ENCODE results near the gene WASHC4. TPM values are rescaled to one million over a fixed set of nuclear protein-coding genes. Genes with fewer than 3 reads are reported as not detected.

Gene WASHC4
- total and polyA plus RNA-seq, 8 donors, result 6.1 to 128 (median 27.8) TPM

GRCh38 chr12:105076098-105076497 is 31.4 kb upstream of the WASHC4 start:
- no peaks in the 10 kb centered on the region for H3K9me3 ChIP-seq
- TF ChIP-seq CTCF (IDR thresholded peaks at IDR 0.05) (no peak), EP300 (IDR thresholded peaks at IDR 0.05) (no peak), POLR2A (IDR thresholded peaks at IDR 0.05) (no peak), POLR2AphosphoS5 (IDR thresholded peaks at IDR 0.05) (no peak)
- no peak overlapping the region for H3K27ac ChIP-seq
- peaks cover 0 to 13% (median 4%) of the 10 kb centered on the region in 4 donors for H3K36me3 ChIP-seq
- H3K4me3 ChIP-seq, result no peak overlapping the region
- intact Hi-C loops (cut with DNase I; ENCODE audit: low total_unique reads), result no loop called here
- H3K4me1 ChIP-seq, result no peaks in the 10 kb centered on the region
- WGBS, 5 donors, result 84 to 93% (median 88%) methylated on average over 1 of the region's 1 CpG
- no peaks in the 10 kb centered on the region for H3K27me3 ChIP-seq
- no peak for DNase-seq

GRCh38 chr12:105076913-105077312 is 30.6 kb upstream of the WASHC4 start:
- Histone ChIP-seq H3K4me3 (no peak overlapping the region), H3K27me3 (no peaks in the 10 kb centered on the region), H3K27ac (no peak overlapping the region), H3K9me3 (no peaks in the 10 kb centered on the region), H3K4me1 (no peaks in the 10 kb centered on the region), H3K36me3 (peaks cover 0 to 13% (median 4%) of the 10 kb centered on the region in 4 donors)
- intact Hi-C loops (cut with DNase I; ENCODE audit: low total_unique reads), result no loop called here
- no peak for DNase-seq
- 87 to 93% (median 90%) methylated on average over 3 of the region's 3 CpGs for WGBS, 5 donors
- no peak for TF ChIP-seq POLR2AphosphoS5 (IDR thresholded peaks at IDR 0.05)
- no peak for TF ChIP-seq EP300 (IDR thresholded peaks at IDR 0.05)
- TF ChIP-seq CTCF (IDR thresholded peaks at IDR 0.05), result no peak
- no peak for TF ChIP-seq POLR2A (IDR thresholded peaks at IDR 0.05)

- Histone ChIP-seq H3K27me3 (no peaks in the 10 kb centered on the region), H3K4me1 (peaks cover 0 to 2% (median under 1%) of the 10 kb centered on the region in 4 donors), H3K36me3 (peaks cover 0 to 13% (median 4%) of the 10 kb centered on the region in 4 donors), H3K9me3 (no peaks in the 10 kb centered on the region), H3K27ac (no peak overlapping the region), H3K4me3 (no peak overlapping the region)
- DNase-seq, result no peak
- TF ChIP-seq POLR2AphosphoS5 (IDR thresholded peaks at IDR 0.05) (no peak), CTCF (IDR thresholded peaks at IDR 0.05) (no peak), EP300 (IDR thresholded peaks at IDR 0.05) (no peak), POLR2A (IDR thresholded peaks at IDR 0.05) (no peak)
- WGBS, 5 donors, result 79 to 90% (median 85%) methylated on average over 7 of the region's 7 CpGs
- intact Hi-C loops (cut with DNase I; ENCODE audit: low total_unique reads), result no loop called here
Measured at GRCh38 chr12:105077435-105077834, 30.1 kb upstream of the WASHC4 start.

GRCh38 chr12:105078712-105079570 is 28.6 kb upstream of the WASHC4 start:
- H3K36me3 ChIP-seq, result no peaks in the 10 kb centered on the region
- H3K4me1 ChIP-seq, result peaks cover 5 to 17% (median 11%) of the 10 kb centered on the region in 4 donors
- H3K27me3 ChIP-seq, result no peaks in the 10 kb centered on the region
- DNase-seq, result no peak
- WGBS, 5 donors, result 70 to 85% (median 77%) methylated on average over 11 of the region's 11 CpGs
- no peak overlapping the region for H3K4me3 ChIP-seq
- no peaks in the 10 kb centered on the region for H3K9me3 ChIP-seq
- TF ChIP-seq POLR2A (IDR thresholded peaks at IDR 0.05) (no peak), CTCF (IDR thresholded peaks at IDR 0.05) (no peak), POLR2AphosphoS5 (IDR thresholded peaks at IDR 0.05) (no peak), EP300 (IDR thresholded peaks at IDR 0.05) (no peak)
- H3K27ac ChIP-seq, result no peak overlapping the region
- intact Hi-C loops (cut with DNase I; ENCODE audit: low total_unique reads), result no loop called here
